ENCODE results near the gene CXCR4. TPM values are rescaled to one million over a fixed set of nuclear protein-coding genes. Genes with fewer than 3 reads are reported as not detected.

CXCR4 gene
- total RNA-seq, 2 donors from 2014 or later = 3.6 to 10.5 TPM

DNA sequence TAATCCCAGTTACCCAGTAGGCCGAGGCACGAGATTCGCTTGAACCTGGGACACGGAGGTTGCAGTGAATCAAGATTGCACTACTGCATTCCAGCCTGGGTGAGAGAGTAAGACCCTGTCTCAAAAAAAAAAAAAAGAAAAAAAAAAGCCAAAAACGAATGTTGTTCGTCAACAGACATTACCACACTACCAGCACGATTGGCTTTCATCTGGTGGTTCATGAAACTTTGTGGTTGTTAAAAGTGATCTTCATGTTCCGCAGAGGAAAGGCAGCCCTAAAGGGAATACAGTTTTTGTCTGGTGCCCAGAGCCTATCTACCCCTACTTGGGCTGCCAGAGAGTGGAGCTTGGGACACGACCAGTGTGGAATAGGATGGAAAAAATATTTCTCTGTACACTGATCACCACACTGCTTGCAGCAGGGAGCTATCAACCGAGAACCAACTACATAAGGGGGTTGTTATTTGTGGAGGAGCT lies 13.6 kb upstream of the CXCR4 start:
- intact Hi-C loops (cut with DNase I) = no loop called here
- H3K9ac ChIP-seq (ENCODE audit: low read depth in 2 of 2, low read length in 2 of 2) = no peak overlapping the region
- DNase-seq = no peak
- H3K36me3 ChIP-seq = no peaks in the 10 kb centered on the region
- H3K27me3 ChIP-seq = no peaks in the 10 kb centered on the region
- H3K4me3 ChIP-seq = no peak overlapping the region
- TF ChIP-seq, protein P1, sequence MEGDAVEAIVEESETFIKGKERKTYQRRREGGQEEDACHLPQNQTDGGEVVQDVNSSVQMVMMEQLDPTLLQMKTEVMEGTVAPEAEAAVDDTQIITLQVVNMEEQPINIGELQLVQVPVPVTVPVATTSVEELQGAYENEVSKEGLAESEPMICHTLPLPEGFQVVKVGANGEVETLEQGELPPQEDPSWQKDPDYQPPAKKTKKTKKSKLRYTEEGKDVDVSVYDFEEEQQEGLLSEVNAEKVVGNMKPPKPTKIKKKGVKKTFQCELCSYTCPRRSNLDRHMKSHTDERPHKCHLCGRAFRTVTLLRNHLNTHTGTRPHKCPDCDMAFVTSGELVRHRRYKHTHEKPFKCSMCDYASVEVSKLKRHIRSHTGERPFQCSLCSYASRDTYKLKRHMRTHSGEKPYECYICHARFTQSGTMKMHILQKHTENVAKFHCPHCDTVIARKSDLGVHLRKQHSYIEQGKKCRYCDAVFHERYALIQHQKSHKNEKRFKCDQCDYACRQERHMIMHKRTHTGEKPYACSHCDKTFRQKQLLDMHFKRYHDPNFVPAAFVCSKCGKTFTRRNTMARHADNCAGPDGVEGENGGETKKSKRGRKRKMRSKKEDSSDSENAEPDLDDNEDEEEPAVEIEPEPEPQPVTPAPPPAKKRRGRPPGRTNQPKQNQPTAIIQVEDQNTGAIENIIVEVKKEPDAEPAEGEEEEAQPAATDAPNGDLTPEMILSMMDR (IDR thresholded peaks at IDR 0.05) = no peak
- no peaks in the 10 kb centered on the region for H3K4me1 ChIP-seq
- no peaks in the 10 kb centered on the region for H3K9me3 ChIP-seq
- peak overlapping the region; percentile 16 for H3K27ac ChIP-seq

DNA sequence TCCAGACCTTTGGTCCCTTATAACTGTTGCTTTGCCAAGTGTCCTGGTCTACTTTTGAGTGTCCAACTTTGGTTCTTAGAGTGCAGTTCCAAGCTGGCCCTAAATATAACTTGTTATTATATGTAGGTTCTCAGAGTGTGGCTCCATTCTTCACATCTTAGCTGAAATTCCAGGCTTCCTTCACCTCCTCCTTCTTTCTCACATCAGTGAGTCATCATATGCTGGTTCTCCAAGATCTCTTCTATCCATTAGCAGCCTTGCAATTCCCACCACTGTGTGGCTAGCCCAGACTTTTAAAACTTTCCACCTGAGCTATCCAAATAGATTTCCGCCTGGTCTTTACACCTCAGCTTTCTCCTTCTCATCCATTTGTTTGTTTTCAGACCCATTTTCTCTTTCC lies 12.6 kb upstream of the CXCR4 start:
- no peaks in the 10 kb centered on the region for H3K36me3 ChIP-seq
- no peaks in the 10 kb centered on the region for H3K9me3 ChIP-seq
- H3K27ac ChIP-seq = no peak overlapping the region
- H3K9ac ChIP-seq (ENCODE audit: low read depth in 2 of 2, low read length in 2 of 2) = no peak overlapping the region
- intact Hi-C loops (cut with DNase I) = no loop called here
- H3K4me3 ChIP-seq = no peak overlapping the region
- H3K4me1 ChIP-seq = no peaks in the 10 kb centered on the region
- no peak for DNase-seq
- TF ChIP-seq, protein P1 (IDR thresholded peaks at IDR 0.05) = no peak
- H3K27me3 ChIP-seq = no peaks in the 10 kb centered on the region

DNA sequence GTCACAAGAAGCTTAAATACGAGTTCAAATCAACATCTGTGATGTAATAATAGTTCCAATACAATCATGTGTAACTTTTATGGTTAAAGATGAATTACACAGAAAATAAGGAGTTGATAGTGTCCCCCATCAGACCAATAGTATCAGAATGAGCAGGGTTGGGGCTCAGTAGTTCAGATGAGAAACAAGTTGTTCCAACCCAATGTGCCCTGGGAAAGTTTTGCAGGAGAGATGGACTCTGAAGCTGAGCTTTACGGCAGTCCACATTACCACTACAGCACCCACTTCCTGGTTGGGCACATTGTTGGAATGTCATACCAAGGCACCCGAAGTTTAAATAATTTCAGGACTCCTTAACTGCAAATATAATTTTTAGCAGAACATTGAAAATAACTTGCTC lies 12.1 kb upstream of the CXCR4 start:
- Histone ChIP-seq H3K4me3 (no peak overlapping the region), H3K4me1 (no peaks in the 10 kb centered on the region), H3K27me3 (no peaks in the 10 kb centered on the region), H3K36me3 (no peaks in the 10 kb centered on the region), H3K9ac (ENCODE audit: low read depth in 2 of 2, low read length in 2 of 2) (no peak overlapping the region), H3K9me3 (no peaks in the 10 kb centered on the region), H3K27ac (no peak overlapping the region)
- no peak for DNase-seq
- intact Hi-C loops (cut with DNase I) = no loop called here
- TF ChIP-seq, protein P1 (IDR thresholded peaks at IDR 0.05) = no peak

DNA sequence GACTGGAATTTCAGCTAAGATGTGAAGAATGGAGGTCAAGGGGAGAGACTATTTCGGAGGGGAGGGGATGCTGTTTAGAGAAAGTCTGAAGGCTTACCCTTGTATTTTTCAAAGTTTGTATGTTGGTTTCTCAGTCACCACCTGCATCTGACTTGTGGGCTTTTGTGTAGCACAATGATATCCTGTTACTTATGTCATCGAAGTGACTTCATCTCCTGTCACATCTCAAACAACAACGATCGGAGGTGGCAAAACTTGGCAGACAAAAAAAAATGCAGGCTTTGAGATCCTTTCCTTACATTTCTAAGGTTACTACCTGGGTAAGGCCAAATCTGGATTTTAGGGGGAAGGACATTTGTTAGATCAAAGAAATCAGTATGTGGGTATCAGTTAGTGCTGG lies 11.7 kb upstream of the CXCR4 start:
- intact Hi-C loops (cut with DNase I) = no loop called here
- no peak for DNase-seq
- TF ChIP-seq, protein P1 (IDR thresholded peaks at IDR 0.05) = no peak
- Histone ChIP-seq H3K27ac (no peak overlapping the region), H3K27me3 (no peaks in the 10 kb centered on the region), H3K4me3 (no peak overlapping the region), H3K4me1 (no peaks in the 10 kb centered on the region), H3K9ac (ENCODE audit: low read depth in 2 of 2, low read length in 2 of 2) (no peak overlapping the region), H3K9me3 (no peaks in the 10 kb centered on the region), H3K36me3 (no peaks in the 10 kb centered on the region)

DNA sequence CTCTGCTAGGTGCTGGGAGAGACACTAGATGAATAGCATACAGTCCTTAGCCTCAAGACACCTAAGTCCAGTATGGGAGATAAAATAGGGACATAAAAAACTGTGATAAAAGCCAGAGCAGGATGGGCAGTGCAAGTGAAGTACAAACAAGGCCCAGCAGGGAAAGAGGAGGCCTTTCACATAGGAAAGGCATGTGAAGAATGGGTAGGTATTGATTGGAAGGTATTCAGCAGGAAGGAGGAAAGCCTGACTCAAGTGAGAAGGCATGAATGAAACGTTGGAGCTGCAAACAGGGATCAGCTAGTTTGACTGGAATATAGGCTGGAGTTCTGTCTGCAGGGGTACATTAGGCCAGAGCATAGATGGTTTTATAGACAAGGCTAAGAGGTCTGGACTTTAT lies 11.0 kb upstream of the CXCR4 start:
- intact Hi-C loops (cut with DNase I) = no loop called here
- TF ChIP-seq, protein P1 (IDR thresholded peaks at IDR 0.05) = no peak
- no peaks in the 10 kb centered on the region for H3K4me1 ChIP-seq
- H3K9me3 ChIP-seq = no peaks in the 10 kb centered on the region
- H3K27me3 ChIP-seq = no peaks in the 10 kb centered on the region
- DNase-seq = no peak
- no peak overlapping the region for H3K4me3 ChIP-seq
- H3K9ac ChIP-seq (ENCODE audit: low read depth in 2 of 2, low read length in 2 of 2) = no peak overlapping the region
- H3K36me3 ChIP-seq = no peaks in the 10 kb centered on the region
- no peak overlapping the region for H3K27ac ChIP-seq

DNA sequence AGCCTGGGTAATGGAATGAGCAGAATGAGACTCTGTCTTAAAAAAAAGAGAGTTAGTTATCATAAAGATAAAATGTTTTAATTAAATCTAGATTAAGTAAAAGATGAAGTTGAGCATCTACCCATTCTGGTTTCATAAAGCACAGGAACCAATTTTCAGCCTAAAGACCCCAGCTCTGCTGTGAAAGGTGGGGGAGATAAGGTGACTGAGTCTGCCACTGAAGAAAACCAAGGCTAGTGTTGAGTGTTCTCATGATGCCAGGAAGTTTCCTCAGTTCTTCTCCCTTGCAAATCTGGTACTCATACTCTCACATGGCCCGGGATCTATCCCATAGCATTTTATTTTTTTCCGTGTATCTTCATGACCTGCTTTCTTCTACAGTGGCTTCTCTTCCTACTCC lies 10.4 kb upstream of the CXCR4 start:
- Histone ChIP-seq H3K27ac (no peak overlapping the region), H3K4me1 (no peaks in the 10 kb centered on the region), H3K27me3 (no peaks in the 10 kb centered on the region), H3K4me3 (no peak overlapping the region), H3K36me3 (no peaks in the 10 kb centered on the region), H3K9me3 (no peaks in the 10 kb centered on the region), H3K9ac (ENCODE audit: low read depth in 2 of 2, low read length in 2 of 2) (no peak overlapping the region)
- no peak for DNase-seq
- intact Hi-C loops (cut with DNase I) = no loop called here
- TF ChIP-seq, protein P1 (IDR thresholded peaks at IDR 0.05) = no peak

Data from colonic mucosa (tissue), 4 donors.